Heart right ventricle (tissue), 16 donors: Measurements from ENCODE around the gene TBK1. TPM values are rescaled to one million over a fixed set of nuclear protein-coding genes. Genes with fewer than 3 reads are reported as not detected.

ENCODE experiments used
- ATAC-seq, 8 donors: fragments of 200-7000 bp; cut with Tn5 transposase; one replicate each; pipeline ENCODE4 v1.9.1; 2020; ENCODE audit warnings: mild to moderate bottlenecking in 8 of 8, moderate library complexity in 8 of 8, moderate number of reproducible peaks in 1 of 8
- DNase-seq, 2 donors: peaks; one replicate each; pipeline ENCODE4 v3.0.0-alpha.2; 2020
- H3K27ac ChIP-seq, 10 donors: fragments of 200-600 bp; sonication (generic) in 2 of 10; one replicate each; pipeline versions ENCODE4 v1.5.0 to v1.8.0; 2020 to 2022; ENCODE audit warnings: mild to moderate bottlenecking in 3 of 10
- H3K27me3 ChIP-seq, 7 donors: fragments of 200-600 bp; one replicate each; pipeline ENCODE4 v1.8.0; 2021 to 2022; ENCODE audit warnings: mild to moderate bottlenecking in 2 of 7
- H3K36me3 ChIP-seq, 9 donors: fragments of 200-600 bp; sonication (generic) in 1 of 9; one replicate each; pipeline versions ENCODE4 v1.5.0 to v1.8.0; 2020 to 2022; ENCODE audit warnings: mild to moderate bottlenecking in 2 of 9
- H3K4me1 ChIP-seq, 9 donors: fragments of 200-600 bp; sonication (generic) in 1 of 9; one replicate each; pipeline versions ENCODE4 v1.5.0 to v1.8.0; 2020 to 2022; ENCODE audit warnings: mild to moderate bottlenecking in 4 of 9
- H3K4me3 ChIP-seq, 10 donors: fragments of 200-600 bp; sonication (generic) in 2 of 10; one replicate each; pipeline versions ENCODE4 v1.5.0 to v1.8.0; 2020 to 2022; ENCODE audit warnings: mild to moderate bottlenecking in 7 of 10, moderate library complexity in 2 of 10
- H3K9me3 ChIP-seq, 11 donors: fragments of 200-600 bp in 10 of 11; sonication (generic) in 2 of 11; one replicate each; pipeline versions ENCODE4 v1.5.0 to v1.8.0; 2013 to 2022; ENCODE audit warnings: mild to moderate bottlenecking in 2 of 11, control low read depth in 1 of 11, moderate library complexity in 1 of 11
- WGBS, 2 donors: extraction: QIAGEN DNeasy Blood & Tissue Kit; methylation state at CpG; one replicate each; pipeline ENCODE4 v1.1.7; 2013; ENCODE audit warnings: inconsistent platforms in 1 of 2; 5-methylcytosine and 5-hydroxymethylcytosine counted together
- intact Hi-C, 10 donors: fragments of 100-400 bp; cut with DNase I; formaldehyde crosslinking; loops; one replicate each; pipeline versions ENCODE4 v1.11.1 to v1.14.2; 2022
- polyA plus RNA-seq, 2 donors: library from polyadenylated mRNA; stranded (reverse); fragments of 200-250 nt; gene quantifications; one replicate each; pipeline ENCODE4 v1.2.3, GENCODE V29; 2013
- total RNA-seq, 10 donors: library from RNA; stranded (reverse); fragmentation: NEBNext Ultra II Directional in 3 of 10; extraction: Animal tissue kit (Norgen Biotek cat#: 25700) in 3 of 10; gene quantifications; one replicate each; pipeline versions ENCODE4 v1.2.1 to v1.2.4, GENCODE V29; 2021 to 2023
- TF ChIP-seq, protein P1 (sequence below), 9 donors: fragments of 200-600 bp; sonication (generic) in 2 of 9; IDR thresholded peaks; one replicate each; pipeline versions ENCODE4 v1.5.0 to v1.8.0; 2021 to 2022; ENCODE audit warnings: antibody characterized with exemption in 9 of 9, mild to moderate bottlenecking in 5 of 9, moderate library complexity in 1 of 9
- donor health status: Arrhythmogenic right ventricular cardiomyopathy.
- donor health status: ischemic (EF 13 %, LVEDD 7.1; RV severe dilation, severe dysfunction).
- donor health status: healthy with polysubstance abuse.
- donor health status: DM: no; HTN: yes; CAD: no.
- donor health status: DM: no; HTN: no; CAD: no.
- donor health status: ischemic (EF 25% LVEDD 6.9; RV normal size, moderate dysfunction).
- donor health status: ischemic (EF 25% LVEDD 5.7; RV mildly dilated, moderate dysfunction).
- donor health status: healthy.
- donor health status: DM: yes; HTN: yes; CAD: no.
- donor health status: Ischemic cardiomyopathy.
- donor health status: ischemic (EF 35%, LVEDD 5.7; RV mildly dilated, moderate dysfunction).
- donor health status: nonischemic (EF 11% LVEDD 7.7; RV severe dilation, severe dysfunction).
- donor health status: DM: yes; HTN: yes; CAD: no.
- donor health status: PGD.
- donor health status: ischemic (EF 29% LVEDD 5.4; RV normal size, mild dysfunction).
- donor health status: nonischemic (EF 23%, LVEDD 6.1; RV moderate dilation, normal function).

Gene TBK1
- total and polyA plus RNA-seq, 12 donors = 8.2 to 15.1 (median 10.5) TPM

DNA sequence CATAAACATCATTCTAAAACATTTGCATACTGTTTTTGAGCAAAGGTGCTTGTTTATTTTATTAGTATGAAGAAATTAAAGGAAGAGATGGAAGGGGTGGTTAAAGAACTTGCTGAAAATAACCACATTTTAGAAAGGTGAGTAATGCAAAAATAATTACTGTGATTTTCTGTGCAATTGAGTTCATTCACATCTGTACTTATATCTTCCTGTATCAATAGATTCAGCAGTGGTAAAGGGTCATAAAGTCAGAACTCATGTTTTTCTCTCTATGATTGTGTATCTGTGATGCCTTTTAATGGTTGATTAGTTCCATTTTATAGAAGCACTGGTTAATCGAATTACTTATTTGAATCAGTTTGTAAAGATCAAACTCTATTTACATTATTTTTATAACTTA, 46.0 kb downstream of the TBK1 start:
- Histone ChIP-seq H3K9me3 (no peaks in the 10 kb centered on the region), H3K36me3 (peaks cover 0 to 98% (median 38%) of the 10 kb centered on the region in 9 donors), H3K4me1 (peaks cover 0 to 11% (median 0%) of the 10 kb centered on the region in 9 donors), H3K27me3 (no peaks in the 10 kb centered on the region), H3K4me3 (no peak overlapping the region), H3K27ac (no peak overlapping the region)
- TF ChIP-seq, protein P1, sequence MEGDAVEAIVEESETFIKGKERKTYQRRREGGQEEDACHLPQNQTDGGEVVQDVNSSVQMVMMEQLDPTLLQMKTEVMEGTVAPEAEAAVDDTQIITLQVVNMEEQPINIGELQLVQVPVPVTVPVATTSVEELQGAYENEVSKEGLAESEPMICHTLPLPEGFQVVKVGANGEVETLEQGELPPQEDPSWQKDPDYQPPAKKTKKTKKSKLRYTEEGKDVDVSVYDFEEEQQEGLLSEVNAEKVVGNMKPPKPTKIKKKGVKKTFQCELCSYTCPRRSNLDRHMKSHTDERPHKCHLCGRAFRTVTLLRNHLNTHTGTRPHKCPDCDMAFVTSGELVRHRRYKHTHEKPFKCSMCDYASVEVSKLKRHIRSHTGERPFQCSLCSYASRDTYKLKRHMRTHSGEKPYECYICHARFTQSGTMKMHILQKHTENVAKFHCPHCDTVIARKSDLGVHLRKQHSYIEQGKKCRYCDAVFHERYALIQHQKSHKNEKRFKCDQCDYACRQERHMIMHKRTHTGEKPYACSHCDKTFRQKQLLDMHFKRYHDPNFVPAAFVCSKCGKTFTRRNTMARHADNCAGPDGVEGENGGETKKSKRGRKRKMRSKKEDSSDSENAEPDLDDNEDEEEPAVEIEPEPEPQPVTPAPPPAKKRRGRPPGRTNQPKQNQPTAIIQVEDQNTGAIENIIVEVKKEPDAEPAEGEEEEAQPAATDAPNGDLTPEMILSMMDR (IDR thresholded peaks at IDR 0.05) = no peak
- DNase-seq (no peak), ATAC-seq (no peak)
- 94 to 97% methylated on average over 1 of the region's 1 CpG for WGBS, 2 donors
- intact Hi-C loops = no loop called here

DNA sequence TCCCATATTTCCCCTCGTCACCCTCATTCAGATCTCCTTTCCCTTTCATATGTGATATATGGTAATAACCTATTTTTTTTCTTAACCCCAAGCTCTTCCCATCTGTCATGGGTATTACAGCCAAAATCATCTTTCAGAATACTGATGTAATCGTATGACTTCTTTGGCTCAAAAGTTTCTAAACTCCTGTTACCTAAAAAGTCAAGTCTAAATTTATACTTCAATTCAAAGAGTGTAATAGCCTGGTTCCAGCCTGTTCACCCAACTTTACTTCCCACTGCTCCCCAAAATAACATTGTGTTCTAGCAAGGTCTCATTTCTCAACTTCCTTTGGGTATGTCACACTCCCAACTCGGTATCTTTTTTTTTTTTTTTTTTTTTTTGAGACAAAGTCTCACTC, 48.5 kb downstream of the TBK1 start:
- Histone ChIP-seq H3K36me3 (peaks cover 0 to 73% (median 32%) of the 10 kb centered on the region in 9 donors), H3K4me1 (peaks cover 0 to 5% (median 0%) of the 10 kb centered on the region in 9 donors), H3K27ac (no peak overlapping the region), H3K27me3 (no peaks in the 10 kb centered on the region), H3K4me3 (no peak overlapping the region), H3K9me3 (no peaks in the 10 kb centered on the region)
- 81 to 85% methylated on average over 3 of the region's 3 CpGs for WGBS, 2 donors
- DNase-seq (no peak), ATAC-seq (no peak)
- TF ChIP-seq, protein P1 (IDR thresholded peaks at IDR 0.05) = no peak
- intact Hi-C loops = no loop called here

DNA sequence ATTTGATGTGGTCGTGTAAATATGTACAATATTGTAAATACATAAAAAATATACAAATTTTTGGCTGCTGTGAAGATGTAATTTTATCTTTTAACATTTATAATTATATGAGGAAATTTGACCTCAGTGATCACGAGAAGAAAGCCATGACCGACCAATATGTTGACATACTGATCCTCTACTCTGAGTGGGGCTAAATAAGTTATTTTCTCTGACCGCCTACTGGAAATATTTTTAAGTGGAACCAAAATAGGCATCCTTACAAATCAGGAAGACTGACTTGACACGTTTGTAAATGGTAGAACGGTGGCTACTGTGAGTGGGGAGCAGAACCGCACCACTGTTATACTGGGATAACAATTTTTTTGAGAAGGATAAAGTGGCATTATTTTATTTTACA, 49.6 kb downstream of the TBK1 start:
- H3K4me1 ChIP-seq = peaks cover 0 to 5% (median 0%) of the 10 kb centered on the region in 9 donors
- no peak overlapping the region for H3K27ac ChIP-seq
- DNase-seq (no peak), ATAC-seq (no peak)
- H3K4me3 ChIP-seq = no peak overlapping the region
- no peaks in the 10 kb centered on the region for H3K9me3 ChIP-seq
- TF ChIP-seq, protein P1 (IDR thresholded peaks at IDR 0.05) = no peak
- H3K27me3 ChIP-seq = no peaks in the 10 kb centered on the region
- intact Hi-C loops = no loop called here
- WGBS, 2 donors = 89 to 92% methylated on average over 7 of the region's 7 CpGs
- H3K36me3 ChIP-seq = peaks cover 0 to 62% (median 21%) of the 10 kb centered on the region in 9 donors

DNA sequence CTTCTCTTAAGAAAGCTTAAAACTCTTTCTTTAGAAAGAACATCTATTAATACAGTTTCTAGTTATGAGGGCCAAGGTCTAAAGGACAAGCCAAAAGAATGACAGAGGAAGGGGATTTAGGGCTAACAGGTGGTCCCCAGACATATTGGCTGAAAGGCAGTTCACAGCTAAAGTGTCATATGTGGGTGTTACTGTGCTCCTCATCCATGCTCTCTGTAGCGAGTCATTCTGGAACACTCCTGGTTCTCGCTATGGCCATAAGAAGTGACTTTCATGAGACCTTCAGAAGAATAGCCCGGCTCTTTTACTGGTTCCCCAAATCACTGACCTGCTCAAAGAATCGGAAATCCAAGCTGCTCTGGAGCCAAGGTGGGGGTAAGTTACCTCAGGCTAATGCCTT, 55.0 kb downstream of the TBK1 start:
- Histone ChIP-seq H3K4me1 (no peaks in the 10 kb centered on the region), H3K27ac (no peak overlapping the region), H3K36me3 (peaks cover 0 to 9% (median 0%) of the 10 kb centered on the region in 9 donors), H3K4me3 (no peak overlapping the region), H3K9me3 (no peaks in the 10 kb centered on the region), H3K27me3 (no peaks in the 10 kb centered on the region)
- intact Hi-C loops = no loop called here
- 95% methylated on average over 4 of the region's 4 CpGs for WGBS, 2 donors
- TF ChIP-seq, protein P1 (IDR thresholded peaks at IDR 0.05) = no peak
- ATAC-seq (no peak), DNase-seq (no peak)
